Measurements from ENCODE around the gene RP2.

The RP2 gene

DNA sequence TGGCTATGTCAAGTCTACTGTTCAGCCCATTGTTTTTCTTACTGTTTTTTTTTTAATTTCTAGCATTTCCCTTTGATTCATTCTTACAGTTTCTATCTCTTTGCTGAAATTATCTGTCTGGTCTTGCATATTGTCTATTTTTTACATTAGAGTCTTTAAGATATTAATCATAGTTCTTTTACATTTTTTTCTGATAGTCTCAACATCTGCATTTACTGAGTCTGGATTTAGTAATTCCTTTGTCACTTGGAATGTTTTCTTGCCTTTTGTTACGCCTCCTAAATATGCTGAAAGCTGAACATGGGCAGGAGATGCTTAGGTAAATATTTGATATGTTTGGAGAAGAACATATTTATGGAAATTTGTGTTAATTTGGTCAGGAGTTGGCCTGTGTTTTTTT is 85.8 kb downstream of the RP2 start:
- no peak overlapping the region for H3K4me3 ChIP-seq (ENCODE audit: low read depth, low read length)
- TF ChIP-seq, protein P1, sequence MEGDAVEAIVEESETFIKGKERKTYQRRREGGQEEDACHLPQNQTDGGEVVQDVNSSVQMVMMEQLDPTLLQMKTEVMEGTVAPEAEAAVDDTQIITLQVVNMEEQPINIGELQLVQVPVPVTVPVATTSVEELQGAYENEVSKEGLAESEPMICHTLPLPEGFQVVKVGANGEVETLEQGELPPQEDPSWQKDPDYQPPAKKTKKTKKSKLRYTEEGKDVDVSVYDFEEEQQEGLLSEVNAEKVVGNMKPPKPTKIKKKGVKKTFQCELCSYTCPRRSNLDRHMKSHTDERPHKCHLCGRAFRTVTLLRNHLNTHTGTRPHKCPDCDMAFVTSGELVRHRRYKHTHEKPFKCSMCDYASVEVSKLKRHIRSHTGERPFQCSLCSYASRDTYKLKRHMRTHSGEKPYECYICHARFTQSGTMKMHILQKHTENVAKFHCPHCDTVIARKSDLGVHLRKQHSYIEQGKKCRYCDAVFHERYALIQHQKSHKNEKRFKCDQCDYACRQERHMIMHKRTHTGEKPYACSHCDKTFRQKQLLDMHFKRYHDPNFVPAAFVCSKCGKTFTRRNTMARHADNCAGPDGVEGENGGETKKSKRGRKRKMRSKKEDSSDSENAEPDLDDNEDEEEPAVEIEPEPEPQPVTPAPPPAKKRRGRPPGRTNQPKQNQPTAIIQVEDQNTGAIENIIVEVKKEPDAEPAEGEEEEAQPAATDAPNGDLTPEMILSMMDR (IDR thresholded peaks at IDR 0.05; ENCODE audit: low read depth, low read length): no peak
- no peak for DNase-seq (ENCODE audit: low read depth, low spot score)
- in situ Hi-C loops (cut with HindIII; ENCODE audit: low sequenced_read_pairs): no loop called here

DNA sequence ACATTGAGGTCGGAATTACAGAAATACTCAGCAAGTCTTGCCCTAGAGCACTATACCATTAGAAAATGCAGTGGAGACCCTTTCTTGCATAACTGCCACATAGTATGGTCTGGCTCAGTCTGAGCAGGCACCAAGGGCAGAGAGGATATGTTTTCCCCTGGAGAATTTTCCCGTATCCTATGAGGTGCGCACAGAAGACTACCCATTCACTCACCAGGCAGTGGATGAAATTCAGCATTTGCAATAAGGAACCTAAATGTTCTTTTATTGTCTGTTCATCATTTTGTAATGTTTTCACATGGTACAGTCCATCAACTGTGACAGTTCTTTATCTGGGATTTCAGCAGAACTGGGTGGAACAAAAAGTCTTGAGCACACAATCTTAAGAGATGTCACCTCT is 90.9 kb downstream of the RP2 start:
- TF ChIP-seq, protein P1 (IDR thresholded peaks at IDR 0.05; ENCODE audit: low read depth, low read length): no peak
- no peak for DNase-seq (ENCODE audit: low read depth, low spot score)
- in situ Hi-C loops (cut with HindIII; ENCODE audit: low sequenced_read_pairs): no loop called here
- H3K4me3 ChIP-seq (ENCODE audit: low read depth, low read length): no peak overlapping the region

DNA sequence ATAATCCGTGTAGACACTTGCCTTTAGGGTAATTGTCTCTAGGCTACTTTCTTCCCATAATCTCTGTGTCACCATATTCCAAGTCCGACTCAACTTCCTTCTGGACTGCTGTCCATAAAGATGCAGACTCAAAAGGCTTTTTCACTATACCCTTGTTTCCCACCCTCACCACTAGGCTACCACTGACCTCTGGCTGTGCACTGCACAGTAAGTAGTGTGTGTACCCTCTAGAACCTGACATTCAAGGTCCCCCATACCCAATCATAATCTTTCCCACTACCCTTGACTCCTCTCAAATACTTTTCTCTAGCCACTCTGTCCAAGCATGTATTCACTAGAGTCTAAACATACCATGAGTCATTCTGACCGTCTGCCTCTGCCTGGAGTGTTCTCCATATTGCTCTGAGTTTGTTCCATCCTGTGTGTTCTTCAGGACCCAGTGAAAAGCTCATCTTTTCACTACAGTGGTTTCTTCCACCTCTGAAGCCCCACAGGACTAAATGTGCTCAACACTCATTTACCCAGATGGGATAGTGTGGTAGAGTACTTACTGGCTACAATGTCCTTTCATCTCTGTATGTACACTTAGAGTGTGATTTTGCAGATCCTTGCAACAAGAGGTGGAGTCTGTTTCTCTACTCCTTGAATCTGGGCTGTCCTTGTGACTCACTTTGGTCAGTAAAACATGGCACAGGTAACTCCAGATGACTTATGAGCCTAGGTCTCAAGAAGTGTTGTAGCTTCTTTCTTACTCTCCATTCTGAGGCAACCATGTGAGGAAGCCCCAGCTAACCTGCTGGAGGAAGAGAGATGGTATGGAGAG is 92.8 kb downstream of the RP2 start:
- in situ Hi-C loops (cut with HindIII; ENCODE audit: low sequenced_read_pairs): no loop called here
- peak; percentile 46 for DNase-seq (ENCODE audit: low read depth, low spot score)
- H3K4me3 ChIP-seq (ENCODE audit: low read depth, low read length): no peak overlapping the region
- TF ChIP-seq, protein P1 (IDR thresholded peaks at IDR 0.05; ENCODE audit: low read depth, low read length): no peak
